ENCODE measurements around the gene ACAT1.
"Not testable (repeated sequence)": the region's sequence is repeated elsewhere in the genome, so short reads cannot be mapped to it uniquely, and the experiment has no call there.

DNA sequence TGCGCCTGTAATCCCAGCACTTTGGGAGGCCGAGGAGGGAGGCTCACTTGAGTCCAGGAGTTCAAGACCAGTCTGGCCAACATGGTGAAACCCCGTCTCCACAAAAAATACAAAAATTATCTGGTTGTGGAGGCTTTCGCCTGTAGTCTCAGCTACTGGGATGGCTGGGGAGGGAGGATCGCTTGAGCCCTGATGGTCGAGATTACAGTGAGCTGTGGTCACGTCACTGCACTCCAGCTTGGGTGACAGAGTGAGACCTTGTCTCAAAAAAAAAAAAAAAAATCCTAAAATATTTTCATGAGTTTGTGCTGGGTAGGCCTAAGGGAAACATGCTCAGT lies 462 bp upstream of the ACAT1 start:
- TF ChIP-seq, protein P1, sequence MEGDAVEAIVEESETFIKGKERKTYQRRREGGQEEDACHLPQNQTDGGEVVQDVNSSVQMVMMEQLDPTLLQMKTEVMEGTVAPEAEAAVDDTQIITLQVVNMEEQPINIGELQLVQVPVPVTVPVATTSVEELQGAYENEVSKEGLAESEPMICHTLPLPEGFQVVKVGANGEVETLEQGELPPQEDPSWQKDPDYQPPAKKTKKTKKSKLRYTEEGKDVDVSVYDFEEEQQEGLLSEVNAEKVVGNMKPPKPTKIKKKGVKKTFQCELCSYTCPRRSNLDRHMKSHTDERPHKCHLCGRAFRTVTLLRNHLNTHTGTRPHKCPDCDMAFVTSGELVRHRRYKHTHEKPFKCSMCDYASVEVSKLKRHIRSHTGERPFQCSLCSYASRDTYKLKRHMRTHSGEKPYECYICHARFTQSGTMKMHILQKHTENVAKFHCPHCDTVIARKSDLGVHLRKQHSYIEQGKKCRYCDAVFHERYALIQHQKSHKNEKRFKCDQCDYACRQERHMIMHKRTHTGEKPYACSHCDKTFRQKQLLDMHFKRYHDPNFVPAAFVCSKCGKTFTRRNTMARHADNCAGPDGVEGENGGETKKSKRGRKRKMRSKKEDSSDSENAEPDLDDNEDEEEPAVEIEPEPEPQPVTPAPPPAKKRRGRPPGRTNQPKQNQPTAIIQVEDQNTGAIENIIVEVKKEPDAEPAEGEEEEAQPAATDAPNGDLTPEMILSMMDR (IDR thresholded peaks at IDR 0.05; ENCODE audit: insufficient read depth, low read length, poor library complexity, severe bottlenecking) = not testable (repeated sequence)
- not testable (repeated sequence) for TF ChIP-seq EZH2phosphoT487 (conservative IDR thresholded peaks at IDR 0.05; ENCODE audit: low read length)
